ENCODE results near the gene LYPLA2.

DNA sequence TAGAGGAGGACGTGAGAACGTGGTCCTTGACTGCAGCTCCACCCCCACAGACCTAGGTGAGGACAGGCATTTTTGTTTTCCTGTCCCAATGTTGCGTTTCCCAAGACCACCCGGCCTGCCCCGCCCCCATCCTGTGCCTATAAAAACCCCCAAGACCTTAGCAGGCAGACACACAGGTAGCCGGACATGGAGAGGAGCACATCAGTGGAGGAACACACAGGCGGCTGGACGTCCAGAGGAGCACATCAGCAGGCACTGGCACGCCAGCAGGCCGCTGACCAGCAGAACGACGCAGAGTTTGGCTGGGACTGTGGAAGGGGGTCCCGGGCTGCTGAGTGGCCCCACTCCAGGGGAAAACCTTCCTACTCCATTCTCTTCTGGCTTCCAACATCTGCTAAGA, 47.0 kb downstream of the LYPLA2 start:
- TF ChIP-seq, protein P1, sequence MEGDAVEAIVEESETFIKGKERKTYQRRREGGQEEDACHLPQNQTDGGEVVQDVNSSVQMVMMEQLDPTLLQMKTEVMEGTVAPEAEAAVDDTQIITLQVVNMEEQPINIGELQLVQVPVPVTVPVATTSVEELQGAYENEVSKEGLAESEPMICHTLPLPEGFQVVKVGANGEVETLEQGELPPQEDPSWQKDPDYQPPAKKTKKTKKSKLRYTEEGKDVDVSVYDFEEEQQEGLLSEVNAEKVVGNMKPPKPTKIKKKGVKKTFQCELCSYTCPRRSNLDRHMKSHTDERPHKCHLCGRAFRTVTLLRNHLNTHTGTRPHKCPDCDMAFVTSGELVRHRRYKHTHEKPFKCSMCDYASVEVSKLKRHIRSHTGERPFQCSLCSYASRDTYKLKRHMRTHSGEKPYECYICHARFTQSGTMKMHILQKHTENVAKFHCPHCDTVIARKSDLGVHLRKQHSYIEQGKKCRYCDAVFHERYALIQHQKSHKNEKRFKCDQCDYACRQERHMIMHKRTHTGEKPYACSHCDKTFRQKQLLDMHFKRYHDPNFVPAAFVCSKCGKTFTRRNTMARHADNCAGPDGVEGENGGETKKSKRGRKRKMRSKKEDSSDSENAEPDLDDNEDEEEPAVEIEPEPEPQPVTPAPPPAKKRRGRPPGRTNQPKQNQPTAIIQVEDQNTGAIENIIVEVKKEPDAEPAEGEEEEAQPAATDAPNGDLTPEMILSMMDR (conservative IDR thresholded peaks at IDR 0.05; ENCODE audit: low read depth, low read length) = no peak
- TF ChIP-seq CEBPB (IDR thresholded peaks at IDR 0.05; ENCODE audit: low read depth, low read length) = no peak
- no peak for TF ChIP-seq POLR2A (IDR thresholded peaks at IDR 0.05; ENCODE audit: low read depth, low read length)
- no peak for TF ChIP-seq FOS (IDR thresholded peaks at IDR 0.05; ENCODE audit: low read depth, low read length)
- TF ChIP-seq, protein P2, sequence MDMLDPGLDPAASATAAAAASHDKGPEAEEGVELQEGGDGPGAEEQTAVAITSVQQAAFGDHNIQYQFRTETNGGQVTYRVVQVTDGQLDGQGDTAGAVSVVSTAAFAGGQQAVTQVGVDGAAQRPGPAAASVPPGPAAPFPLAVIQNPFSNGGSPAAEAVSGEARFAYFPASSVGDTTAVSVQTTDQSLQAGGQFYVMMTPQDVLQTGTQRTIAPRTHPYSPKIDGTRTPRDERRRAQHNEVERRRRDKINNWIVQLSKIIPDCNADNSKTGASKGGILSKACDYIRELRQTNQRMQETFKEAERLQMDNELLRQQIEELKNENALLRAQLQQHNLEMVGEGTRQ (IDR thresholded peaks at IDR 0.05; ENCODE audit: low read depth, low read length) = no peak
- TF ChIP-seq, protein P3, sequence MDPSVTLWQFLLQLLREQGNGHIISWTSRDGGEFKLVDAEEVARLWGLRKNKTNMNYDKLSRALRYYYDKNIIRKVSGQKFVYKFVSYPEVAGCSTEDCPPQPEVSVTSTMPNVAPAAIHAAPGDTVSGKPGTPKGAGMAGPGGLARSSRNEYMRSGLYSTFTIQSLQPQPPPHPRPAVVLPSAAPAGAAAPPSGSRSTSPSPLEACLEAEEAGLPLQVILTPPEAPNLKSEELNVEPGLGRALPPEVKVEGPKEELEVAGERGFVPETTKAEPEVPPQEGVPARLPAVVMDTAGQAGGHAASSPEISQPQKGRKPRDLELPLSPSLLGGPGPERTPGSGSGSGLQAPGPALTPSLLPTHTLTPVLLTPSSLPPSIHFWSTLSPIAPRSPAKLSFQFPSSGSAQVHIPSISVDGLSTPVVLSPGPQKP (IDR thresholded peaks at IDR 0.05; ENCODE audit: borderline replicate concordance, low read depth, low read length) = no peak
- no peak for TF ChIP-seq RFX5 (IDR thresholded peaks at IDR 0.05; ENCODE audit: low read depth, low read length)
- TF ChIP-seq MAFK (IDR thresholded peaks at IDR 0.05; ENCODE audit: low read depth, low read length) = no peak
- TF ChIP-seq MXI1 (IDR thresholded peaks at IDR 0.05; ENCODE audit: borderline replicate concordance, low read depth, low read length) = no peak
- no peak for TF ChIP-seq MAZ (IDR thresholded peaks at IDR 0.05; ENCODE audit: borderline replicate concordance, low read depth, low read length)
- TF ChIP-seq SMC3 (IDR thresholded peaks at IDR 0.05; ENCODE audit: low read depth, low read length) = no peak
- no peak for TF ChIP-seq RAD21 (IDR thresholded peaks at IDR 0.05; ENCODE audit: low read length)

All from IMR-90 (cell line).